D721Med (cell line): ENCODE results near the gene MAP3K20.

Experiments
- DNase-seq: peaks from one replicate; pipeline ENCODE4 v3.0.0; 2011; ENCODE audit warnings: low spot score; ENCODE audit not compliant: insufficient read length
- FAIRE-seq: peaks from 2 replicates; lab custom pipeline; 2011; peaks lifted over from hg19 to GRCh38; lab: Jason Lieb, UNC
- CTCF ChIP-seq: IDR thresholded peaks from 2 replicates; pipeline ENCODE4 v1.5.1; 2012; ENCODE audit warnings: mild to moderate bottlenecking, control low read depth; ENCODE audit not compliant: insufficient read depth; ENCODE audit errors: missing control alignments

The MAP3K20 gene

GRCh38 chr2:173221132-173221695, 145.6 kb downstream of the MAP3K20 start:
- no peak for FAIRE-seq
- no peak for DNase-seq

GRCh38 chr2:173221937-173222594, 146.4 kb downstream of the MAP3K20 start:
- TF ChIP-seq CTCF = no peak
- no peak for DNase-seq
- no peak for FAIRE-seq

More at GRCh38 chr2:173221132-173221695, 145.6 kb downstream of the MAP3K20 start:
- TF ChIP-seq CTCF = no peak

- no peak for DNase-seq
- no peak for TF ChIP-seq CTCF
- no peak for FAIRE-seq
Measured at GRCh38 chr2:173223871-173224270, 148.2 kb downstream of the MAP3K20 start.

- no peak for TF ChIP-seq CTCF
Measured at GRCh38 chr2:173226899-173227698, 151.5 kb downstream of the MAP3K20 start.

GRCh38 chr2:173229086-173229485, 153.4 kb downstream of the MAP3K20 start:
- no peak for TF ChIP-seq CTCF
- no peak for FAIRE-seq
- no peak for DNase-seq

More at GRCh38 chr2:173226899-173227698, 151.5 kb downstream of the MAP3K20 start:
- FAIRE-seq = no peak
- DNase-seq = no peak

- FAIRE-seq = no peak
- DNase-seq = no peak
- TF ChIP-seq CTCF = no peak
Measured at GRCh38 chr2:173230181-173230580, 154.5 kb downstream of the MAP3K20 start.

- no peak for DNase-seq
- FAIRE-seq = no peak
- TF ChIP-seq CTCF = no peak
Measured at GRCh38 chr2:173231042-173231441, 155.4 kb downstream of the MAP3K20 start.
